ENCODE data around the gene CLEC2D. TPM values are rescaled to one million over a fixed set of nuclear protein-coding genes. Genes with fewer than 3 reads are reported as not detected.
"Not testable (repeated sequence)": the region's sequence is repeated elsewhere in the genome, so short reads cannot be mapped to it uniquely, and the experiment has no call there.

CLEC2D gene
- total RNA-seq, 6 donors from 2014 or later: 7.0 to 34.8 (median 12.2) TPM

- DNase-seq (no peak), ATAC-seq (ENCODE audit: low FRiP score in 2 of 2) (peak in 1 of 2 donors; percentile 40)
- Histone ChIP-seq H3K9me3 (no peaks in the 10 kb centered on the region), H3K27me3 (no peaks in the 10 kb centered on the region), H3K4me3 (no peak overlapping the region), H3K27ac (peak overlapping the region in 1 of 4 donors; percentile 13), H3K4me1 (peaks cover 0 to 2% (median 0%) of the 10 kb centered on the region in 4 donors), H3K36me3 (no peaks in the 10 kb centered on the region)
- WGBS, 2 donors: 76 to 83% methylated on average over 2 of the region's 2 CpGs
- no peak for TF ChIP-seq POLR2A (IDR thresholded peaks at IDR 0.05)
- TF ChIP-seq CTCF (IDR thresholded peaks at IDR 0.05): no peak
- no peak for TF ChIP-seq EP300 (IDR thresholded peaks at IDR 0.05)
- no peak for TF ChIP-seq POLR2AphosphoS5 (IDR thresholded peaks at IDR 0.05)
These were observed 62.3 kb downstream of the CLEC2D start for GRCh38 chr12:9731797-9732196.

DNA sequence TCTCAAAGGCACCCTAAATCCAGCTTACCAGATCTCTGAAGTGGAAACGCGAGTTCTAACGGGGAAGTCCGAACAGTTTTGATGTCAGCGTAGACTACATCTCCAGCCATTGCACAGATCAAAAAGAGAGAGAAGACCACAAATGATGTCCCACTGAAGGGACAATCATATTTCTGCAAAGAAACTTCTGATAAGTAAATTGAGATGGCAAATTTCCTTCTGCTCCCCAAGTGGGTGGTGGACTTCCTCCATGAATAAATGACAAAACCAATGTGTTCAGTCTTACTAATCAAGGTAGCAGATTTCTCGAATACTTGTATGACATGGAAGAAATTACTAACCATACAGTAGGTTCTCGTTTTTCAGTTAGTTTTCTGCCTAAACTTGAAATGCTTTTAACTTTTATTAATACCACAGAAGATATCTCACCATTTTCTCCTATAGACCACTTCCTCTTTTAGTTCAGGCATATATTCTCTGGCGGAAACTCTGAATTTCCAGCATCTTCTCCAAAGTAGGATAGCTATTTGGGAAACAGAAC is 63.5 kb downstream of the CLEC2D start, which contains the start of gene CLECL1:
CLECL1 (minus strand) TSS at position 177 of the 541 bp plus-strand sequence.
- H3K27me3 ChIP-seq: no peaks in the 10 kb centered on the region
- H3K9me3 ChIP-seq: no peaks in the 10 kb centered on the region
- no peak for ATAC-seq (ENCODE audit: low FRiP score in 2 of 2)
- H3K27ac ChIP-seq: peak within 1 kb of the TSS in 1 of 4 donors; percentile 13
- WGBS, 2 donors: 69 to 72% methylated on average over 8 of the region's 8 CpGs
- no peak for DNase-seq
- no peaks in the 10 kb centered on the region for H3K36me3 ChIP-seq
- peaks cover under 1 to 9% (median 9%) of the 10 kb centered on the region in 4 donors for H3K4me1 ChIP-seq
- TF ChIP-seq POLR2AphosphoS5 (IDR thresholded peaks at IDR 0.05) (no peak), EP300 (IDR thresholded peaks at IDR 0.05) (no peak), CTCF (IDR thresholded peaks at IDR 0.05) (no peak), POLR2A (IDR thresholded peaks at IDR 0.05) (no peak)
- H3K4me3 ChIP-seq: no peak within 1 kb of the TSS

GRCh38 chr12:9735601-9736000 is 66.1 kb downstream of the CLEC2D start:
- TF ChIP-seq POLR2A (IDR thresholded peaks at IDR 0.05) (no peak), POLR2AphosphoS5 (IDR thresholded peaks at IDR 0.05) (no peak), EP300 (IDR thresholded peaks at IDR 0.05) (no peak), CTCF (IDR thresholded peaks at IDR 0.05) (no peak)
- 82 to 89% methylated on average over 3 of the region's 3 CpGs for WGBS, 2 donors
- ATAC-seq (ENCODE audit: low FRiP score in 2 of 2): no peak

GRCh38 chr12:9736936-9737705 is 67.6 kb downstream of the CLEC2D start:
- no peaks in the 10 kb centered on the region for H3K36me3 ChIP-seq
- TF ChIP-seq CTCF (IDR thresholded peaks at IDR 0.05): no peak
- TF ChIP-seq EP300 (IDR thresholded peaks at IDR 0.05): no peak
- no peak for TF ChIP-seq POLR2A (IDR thresholded peaks at IDR 0.05)
- no peak for TF ChIP-seq POLR2AphosphoS5 (IDR thresholded peaks at IDR 0.05)
- H3K4me3 ChIP-seq: no peak overlapping the region
- H3K27ac ChIP-seq: peak overlapping the region; percentile 24 to 65 (median 33)
- H3K27me3 ChIP-seq: no peaks in the 10 kb centered on the region
- 32 to 40% methylated on average over 3 of the region's 3 CpGs for whole genome bisulfite sequencing, 2 donors
- peak in 1 of 2 donors; percentile 66 for ATAC-seq (ENCODE audit: low FRiP score in 2 of 2)
- no peaks in the 10 kb centered on the region for H3K9me3 ChIP-seq
- H3K4me1 ChIP-seq: peaks cover 3 to 11% (median 9%) of the 10 kb centered on the region in 4 donors
- no peak for DNase-seq

More at GRCh38 chr12:9735601-9736000, 66.1 kb downstream of the CLEC2D start:
- H3K27ac ChIP-seq: no peak overlapping the region
- DNase-seq: no peak
- peaks cover 3 to 11% (median 9%) of the 10 kb centered on the region in 4 donors for H3K4me1 ChIP-seq
- H3K36me3 ChIP-seq: no peaks in the 10 kb centered on the region
- no peaks in the 10 kb centered on the region for H3K27me3 ChIP-seq
- H3K4me3 ChIP-seq: no peak overlapping the region
- H3K9me3 ChIP-seq: no peaks in the 10 kb centered on the region

DNA sequence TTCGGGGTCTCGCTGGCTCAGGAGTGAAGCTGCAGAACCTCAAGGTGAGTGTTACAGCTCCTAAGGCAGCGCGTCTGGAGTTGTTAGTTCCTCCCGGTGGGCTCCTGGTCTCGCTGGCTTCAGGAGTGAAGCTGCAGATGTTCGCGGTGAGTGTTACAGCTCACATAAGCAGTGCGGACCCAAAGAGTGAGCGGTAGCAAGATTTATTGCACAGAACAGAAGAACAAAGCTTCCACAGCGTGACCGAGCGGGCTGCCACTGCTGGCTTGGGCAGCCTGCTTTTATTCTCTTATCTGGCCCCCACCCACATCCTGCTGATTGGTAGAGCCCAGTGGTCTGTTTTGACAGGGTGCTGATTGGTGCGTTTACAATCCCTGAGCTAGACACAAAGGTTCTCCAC is 69.4 kb downstream of the CLEC2D start:
- H3K27me3 ChIP-seq; H3K9me3 ChIP-seq; ATAC-seq (ENCODE audit: low FRiP score in 2 of 2); H3K27ac ChIP-seq; DNase-seq; H3K36me3 ChIP-seq: not testable (repeated sequence)
- Histone ChIP-seq H3K4me1 (peaks cover 6 to 19% (median 13%) of the 10 kb centered on the region in 4 donors), H3K4me3 (peak overlapping the region in 1 of 4 donors; percentile 53)
- 83 to 98% methylated on average over 11 to 14 of the region's 14 CpGs for WGBS, 2 donors
